ENCODE data around the gene MYOD1. TPM values are rescaled to one million over a fixed set of nuclear protein-coding genes. Genes with fewer than 3 reads are reported as not detected.

Gene MYOD1
- total RNA-seq, 1 donor from 2014 or later = not detected

DNA sequence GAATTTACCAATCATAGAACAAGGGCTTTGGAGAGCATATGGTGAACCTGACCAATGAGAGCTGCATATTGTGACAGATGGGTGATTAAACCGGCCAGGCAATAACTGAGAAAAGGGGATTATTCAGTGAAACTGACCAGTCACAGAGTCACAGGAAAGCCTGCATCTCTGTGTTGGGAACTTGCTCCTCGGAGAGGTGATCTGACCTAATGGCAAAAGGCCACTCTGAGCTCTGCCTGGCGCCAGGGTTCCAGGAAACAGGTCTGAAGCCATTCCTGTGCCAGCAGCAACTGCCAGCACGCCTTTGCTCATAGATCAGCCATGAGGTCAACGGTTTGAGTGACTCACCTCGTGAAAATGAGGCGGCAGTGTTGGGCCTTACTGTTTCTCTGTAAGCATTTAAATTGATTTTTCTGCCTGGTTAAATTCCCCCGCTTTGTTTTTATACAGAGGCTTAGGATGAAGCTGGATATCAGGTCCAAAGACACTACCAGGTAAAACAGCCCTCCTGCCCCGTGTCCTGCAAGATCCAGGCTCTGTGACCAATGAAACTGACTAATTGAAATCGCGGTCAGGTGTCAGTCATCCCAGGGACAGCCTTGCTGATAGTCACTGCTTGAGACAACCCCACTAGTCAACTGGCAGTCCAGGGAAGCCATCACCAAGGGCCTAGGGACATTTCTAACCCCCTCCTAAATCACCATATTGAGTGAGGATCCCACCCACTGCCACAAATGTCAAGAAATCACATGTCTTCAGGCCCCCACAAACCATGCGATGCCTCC, 35.8 kb upstream of the MYOD1 start:
- H3K27me3 Mint-ChIP-seq (ENCODE audit: unreplicated experiment) = peaks cover 3% of the 10 kb centered on the region
- no peak overlapping the region for H3K4me3 Mint-ChIP-seq (ENCODE audit: unreplicated experiment)
- no peaks in the 10 kb centered on the region for H3K9me3 Mint-ChIP-seq (ENCODE audit: unreplicated experiment)
- DNase-seq (ENCODE audit: low spot score) = no peak
- TF ChIP-seq, protein P1, sequence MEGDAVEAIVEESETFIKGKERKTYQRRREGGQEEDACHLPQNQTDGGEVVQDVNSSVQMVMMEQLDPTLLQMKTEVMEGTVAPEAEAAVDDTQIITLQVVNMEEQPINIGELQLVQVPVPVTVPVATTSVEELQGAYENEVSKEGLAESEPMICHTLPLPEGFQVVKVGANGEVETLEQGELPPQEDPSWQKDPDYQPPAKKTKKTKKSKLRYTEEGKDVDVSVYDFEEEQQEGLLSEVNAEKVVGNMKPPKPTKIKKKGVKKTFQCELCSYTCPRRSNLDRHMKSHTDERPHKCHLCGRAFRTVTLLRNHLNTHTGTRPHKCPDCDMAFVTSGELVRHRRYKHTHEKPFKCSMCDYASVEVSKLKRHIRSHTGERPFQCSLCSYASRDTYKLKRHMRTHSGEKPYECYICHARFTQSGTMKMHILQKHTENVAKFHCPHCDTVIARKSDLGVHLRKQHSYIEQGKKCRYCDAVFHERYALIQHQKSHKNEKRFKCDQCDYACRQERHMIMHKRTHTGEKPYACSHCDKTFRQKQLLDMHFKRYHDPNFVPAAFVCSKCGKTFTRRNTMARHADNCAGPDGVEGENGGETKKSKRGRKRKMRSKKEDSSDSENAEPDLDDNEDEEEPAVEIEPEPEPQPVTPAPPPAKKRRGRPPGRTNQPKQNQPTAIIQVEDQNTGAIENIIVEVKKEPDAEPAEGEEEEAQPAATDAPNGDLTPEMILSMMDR (IDR thresholded peaks at IDR 0.05; ENCODE audit: unreplicated experiment) = no peak
- H3K36me3 Mint-ChIP-seq (ENCODE audit: low read depth, unreplicated experiment) = no peaks in the 10 kb centered on the region
- H3K4me1 Mint-ChIP-seq (ENCODE audit: unreplicated experiment) = no peaks in the 10 kb centered on the region
- no peak overlapping the region for H3K27ac Mint-ChIP-seq (ENCODE audit: unreplicated experiment)

DNA sequence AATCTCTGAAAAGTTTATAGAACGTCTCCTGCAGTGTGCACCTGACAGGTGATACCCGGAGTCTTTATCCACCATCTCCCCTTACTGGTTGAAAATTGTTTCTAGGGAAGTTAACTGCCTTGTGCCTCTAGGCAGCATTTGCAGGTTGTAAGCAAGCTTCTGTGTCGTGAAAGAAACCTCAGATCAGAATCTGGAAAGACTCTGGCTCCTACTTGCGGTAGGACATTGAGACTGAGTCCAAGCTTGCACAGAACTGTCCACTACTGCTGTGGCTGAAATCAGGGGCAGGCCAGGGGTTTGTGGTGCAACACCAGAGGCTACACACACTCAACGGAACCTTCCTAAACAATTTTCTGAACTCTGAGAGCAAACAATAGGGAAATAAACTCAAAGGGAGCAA, 34.8 kb upstream of the MYOD1 start:
- Mint-ChIP-seq H3K4me1 (ENCODE audit: unreplicated experiment) (no peaks in the 10 kb centered on the region), H3K9me3 (ENCODE audit: unreplicated experiment) (no peaks in the 10 kb centered on the region), H3K4me3 (ENCODE audit: unreplicated experiment) (no peak overlapping the region), H3K27me3 (ENCODE audit: unreplicated experiment) (peaks cover 3% of the 10 kb centered on the region), H3K36me3 (ENCODE audit: low read depth, unreplicated experiment) (no peaks in the 10 kb centered on the region), H3K27ac (ENCODE audit: unreplicated experiment) (no peak overlapping the region)
- TF ChIP-seq, protein P1 (IDR thresholded peaks at IDR 0.05; ENCODE audit: unreplicated experiment) = no peak
- DNase-seq (ENCODE audit: low spot score) = no peak

DNA sequence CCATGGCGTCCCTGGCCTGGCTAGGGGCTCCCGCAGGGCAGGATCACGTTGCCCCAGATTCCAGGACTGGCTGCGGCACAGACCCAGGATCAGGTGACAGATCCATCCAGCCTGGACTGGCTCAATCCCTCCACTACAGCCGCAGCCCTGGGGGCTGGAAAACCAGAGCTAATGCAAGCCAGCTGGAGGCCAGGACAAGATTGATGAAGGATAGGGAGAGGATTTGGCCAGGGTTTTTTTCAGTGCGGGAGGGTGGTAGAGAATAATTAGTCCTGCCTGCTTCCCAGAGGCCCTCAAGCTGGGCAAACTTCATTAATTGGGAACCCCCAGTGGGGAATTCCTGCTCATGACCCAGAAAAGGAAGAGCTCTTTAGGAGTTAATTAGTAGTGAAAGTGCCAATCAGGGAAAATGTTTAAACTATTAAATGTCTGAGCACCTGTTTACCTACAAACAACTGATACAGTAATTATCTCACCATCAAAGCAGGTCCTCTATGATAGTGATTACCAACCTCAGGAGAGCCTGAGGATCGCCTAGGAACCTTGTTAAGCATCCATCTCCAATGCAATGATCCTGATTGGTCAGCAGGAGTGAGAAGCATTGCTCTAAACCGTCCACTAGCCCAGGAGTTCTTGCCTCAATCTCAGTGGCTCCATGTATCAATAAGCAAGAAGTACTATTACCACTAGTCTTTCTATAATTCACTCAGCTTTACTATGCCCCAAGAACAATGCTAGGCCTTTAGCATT, 33.0 kb upstream of the MYOD1 start:
- Mint-ChIP-seq H3K9me3 (ENCODE audit: unreplicated experiment) (no peaks in the 10 kb centered on the region), H3K27ac (ENCODE audit: unreplicated experiment) (no peak overlapping the region), H3K4me3 (ENCODE audit: unreplicated experiment) (no peak overlapping the region), H3K4me1 (ENCODE audit: unreplicated experiment) (no peaks in the 10 kb centered on the region), H3K36me3 (ENCODE audit: low read depth, unreplicated experiment) (no peaks in the 10 kb centered on the region), H3K27me3 (ENCODE audit: unreplicated experiment) (peaks cover 3% of the 10 kb centered on the region)
- no peak for DNase-seq (ENCODE audit: low spot score)
- TF ChIP-seq, protein P1 (IDR thresholded peaks at IDR 0.05; ENCODE audit: unreplicated experiment) = no peak

DNA sequence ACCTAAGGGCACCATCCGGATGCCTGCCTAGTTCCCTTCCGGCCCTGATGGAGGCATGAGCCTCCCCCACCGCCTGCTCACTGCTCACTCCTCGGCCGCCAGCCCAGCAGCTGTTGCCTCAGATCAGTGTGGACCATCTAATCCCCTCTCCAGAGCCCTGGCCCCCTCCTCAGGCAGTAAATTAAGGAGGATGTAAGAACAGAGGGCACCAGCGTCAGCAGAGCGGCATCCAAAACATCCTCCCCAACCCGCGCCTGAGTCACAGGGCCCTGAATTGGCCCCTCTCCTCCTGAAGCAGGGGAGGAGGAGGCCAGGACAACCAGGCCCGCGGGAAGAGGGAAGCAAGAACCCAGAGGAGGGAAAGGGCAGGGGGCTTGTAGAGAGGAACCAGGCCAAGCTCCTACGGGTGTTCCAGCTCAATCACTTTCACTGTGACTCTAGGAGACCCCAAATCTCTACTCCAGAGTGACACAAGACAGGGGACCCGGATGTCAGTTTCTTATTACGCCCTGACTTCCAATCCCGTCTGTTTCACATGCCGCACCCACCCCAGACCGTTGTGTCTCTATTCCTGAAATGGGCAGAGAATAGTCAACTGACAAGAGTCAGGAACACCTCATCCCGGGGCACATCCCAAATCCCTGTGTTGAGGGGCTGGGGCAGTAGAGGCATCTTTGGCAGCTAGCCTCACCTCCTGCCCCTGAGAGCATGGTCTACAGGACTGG, 31.3 kb upstream of the MYOD1 start:
- Mint-ChIP-seq H3K36me3 (ENCODE audit: low read depth, unreplicated experiment) (no peaks in the 10 kb centered on the region), H3K27me3 (ENCODE audit: unreplicated experiment) (peaks cover 3% of the 10 kb centered on the region), H3K9me3 (ENCODE audit: unreplicated experiment) (no peaks in the 10 kb centered on the region), H3K4me3 (ENCODE audit: unreplicated experiment) (no peak overlapping the region), H3K4me1 (ENCODE audit: unreplicated experiment) (no peaks in the 10 kb centered on the region), H3K27ac (ENCODE audit: unreplicated experiment) (no peak overlapping the region)
- TF ChIP-seq, protein P1 (IDR thresholded peaks at IDR 0.05; ENCODE audit: unreplicated experiment) = no peak
- DNase-seq (ENCODE audit: low spot score) = no peak

Data from endothelial cell (in vitro differentiated cells).